ENCODE measurements around the gene CRNKL1.

GRCh38 chr20:20085812-20086211, 33.5 kb upstream of the CRNKL1 start:
- TF ChIP-seq CTCF (IDR thresholded peaks at IDR 0.05; ENCODE audit: low read length): no peak
- TF ChIP-seq EZH2 (IDR thresholded peaks at IDR 0.05; ENCODE audit: borderline replicate concordance, low read length): no peak

All from OCI-LY1 (cell line).